Measurements from ENCODE around the gene IFFO2. TPM values are rescaled to one million over a fixed set of nuclear protein-coding genes. Genes with fewer than 3 reads are reported as not detected.
"Not testable (repeated sequence)": the region's sequence is repeated elsewhere in the genome, so short reads cannot be mapped to it uniquely, and the experiment has no call there.

IFFO2 gene
- total and polyA plus RNA-seq, 7 donors: 1.2 to 35.0 (median 8.6) TPM

DNA sequence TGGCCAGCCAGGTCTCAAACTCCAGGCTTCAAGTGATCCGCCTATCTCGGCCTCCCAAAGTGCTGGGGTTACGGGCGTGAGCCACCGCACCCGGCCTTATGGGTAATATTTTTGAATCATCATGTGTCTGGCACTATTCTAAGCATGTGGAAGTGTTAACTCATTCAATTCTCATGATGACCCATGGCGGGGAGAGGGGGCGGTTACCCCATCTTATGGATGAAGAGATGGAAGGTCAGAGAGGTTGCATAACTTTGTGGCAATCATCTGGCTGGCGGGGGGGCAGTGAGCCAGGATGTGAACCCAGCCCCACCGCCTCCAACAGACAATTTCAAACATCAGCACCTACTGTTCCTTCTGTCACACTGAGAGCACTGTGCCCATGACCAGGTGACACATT is 85.5 kb downstream of the IFFO2 start:
- DNase-seq: no peak
- TF ChIP-seq, protein P1, sequence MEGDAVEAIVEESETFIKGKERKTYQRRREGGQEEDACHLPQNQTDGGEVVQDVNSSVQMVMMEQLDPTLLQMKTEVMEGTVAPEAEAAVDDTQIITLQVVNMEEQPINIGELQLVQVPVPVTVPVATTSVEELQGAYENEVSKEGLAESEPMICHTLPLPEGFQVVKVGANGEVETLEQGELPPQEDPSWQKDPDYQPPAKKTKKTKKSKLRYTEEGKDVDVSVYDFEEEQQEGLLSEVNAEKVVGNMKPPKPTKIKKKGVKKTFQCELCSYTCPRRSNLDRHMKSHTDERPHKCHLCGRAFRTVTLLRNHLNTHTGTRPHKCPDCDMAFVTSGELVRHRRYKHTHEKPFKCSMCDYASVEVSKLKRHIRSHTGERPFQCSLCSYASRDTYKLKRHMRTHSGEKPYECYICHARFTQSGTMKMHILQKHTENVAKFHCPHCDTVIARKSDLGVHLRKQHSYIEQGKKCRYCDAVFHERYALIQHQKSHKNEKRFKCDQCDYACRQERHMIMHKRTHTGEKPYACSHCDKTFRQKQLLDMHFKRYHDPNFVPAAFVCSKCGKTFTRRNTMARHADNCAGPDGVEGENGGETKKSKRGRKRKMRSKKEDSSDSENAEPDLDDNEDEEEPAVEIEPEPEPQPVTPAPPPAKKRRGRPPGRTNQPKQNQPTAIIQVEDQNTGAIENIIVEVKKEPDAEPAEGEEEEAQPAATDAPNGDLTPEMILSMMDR (IDR thresholded peaks at IDR 0.05): no peak
- TF ChIP-seq EP300 (IDR thresholded peaks at IDR 0.05): no peak
- TF ChIP-seq POLR2A (IDR thresholded peaks at IDR 0.05): no peak
- no peak for TF ChIP-seq POLR2AphosphoS5 (IDR thresholded peaks at IDR 0.05)
- Histone ChIP-seq H3K27me3 (no peaks in the 10 kb centered on the region), H3K36me3 (no peaks in the 10 kb centered on the region), H3K4me1 (peaks cover 0 to 15% (median 0%) of the 10 kb centered on the region in 4 donors), H3K27ac (no peak overlapping the region), H3K4me3 (no peak overlapping the region), H3K9me3 (no peaks in the 10 kb centered on the region)
- intact Hi-C loops (cut with DNase I): no loop called here
- 88 to 91% methylated on average over 10 of the region's 10 CpGs for WGBS, 2 donors

DNA sequence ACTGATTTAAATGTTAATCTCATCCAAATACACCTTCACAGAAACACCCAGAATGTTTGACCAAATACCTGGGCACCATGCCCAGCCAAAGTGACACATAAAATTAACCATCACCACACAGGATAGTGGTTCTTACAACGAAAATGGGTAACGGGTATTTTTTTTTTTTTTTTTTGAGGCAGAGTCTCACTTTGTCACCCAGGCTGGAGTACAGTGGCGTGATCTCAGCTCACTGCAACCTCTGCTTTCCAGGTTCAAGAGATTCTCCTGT is 85.9 kb downstream of the IFFO2 start:
- H3K9me3 ChIP-seq; H3K27ac ChIP-seq; H3K36me3 ChIP-seq; intact Hi-C loops (cut with DNase I); DNase-seq; H3K4me3 ChIP-seq; H3K27me3 ChIP-seq: not testable (repeated sequence)
- peaks cover 0 to 15% (median 0%) of the 10 kb centered on the region in 4 donors for H3K4me1 ChIP-seq
- WGBS, 2 donors: 38 to 65% methylated on average over 3 of the region's 3 CpGs

DNA sequence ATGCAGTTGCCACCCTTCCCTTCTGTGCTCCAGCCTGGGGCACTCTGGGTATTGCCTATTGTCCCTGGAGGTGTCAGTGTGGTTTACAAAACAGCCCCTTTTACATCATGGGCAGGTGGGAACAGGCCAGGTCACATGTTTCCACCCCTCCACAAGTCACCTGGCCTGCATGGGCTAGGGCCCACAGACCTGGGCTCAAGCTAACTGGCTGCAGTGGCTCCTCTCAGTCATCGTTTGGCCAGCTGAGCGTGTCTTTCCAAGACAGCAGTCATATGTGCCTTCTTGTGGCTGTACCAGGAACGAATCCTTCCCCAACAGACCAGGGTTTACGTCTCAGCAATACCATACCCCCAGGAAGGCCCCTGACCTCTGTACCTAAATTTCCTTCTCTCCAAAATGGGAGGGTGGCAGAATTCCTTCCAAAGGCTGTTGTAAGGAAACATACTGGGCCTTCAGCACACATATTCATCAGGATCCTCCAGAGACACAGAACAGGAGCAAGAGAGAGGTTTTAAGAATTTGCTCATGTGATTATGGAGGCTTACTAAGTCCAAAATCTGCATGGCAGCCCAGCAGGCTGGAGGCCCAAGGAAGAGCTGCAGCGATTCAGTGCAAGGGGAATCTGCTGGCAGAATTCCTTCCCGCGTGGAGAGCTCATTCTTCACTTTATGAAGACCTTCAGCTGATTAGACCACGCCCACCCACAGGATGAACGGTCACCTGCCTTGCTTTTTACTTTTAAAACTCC is 86.5 kb downstream of the IFFO2 start:
- H3K4me3 ChIP-seq: no peak overlapping the region
- no peak for DNase-seq
- no peaks in the 10 kb centered on the region for H3K36me3 ChIP-seq
- peaks cover 0 to 9% (median 0%) of the 10 kb centered on the region in 3 donors for H3K27me3 ChIP-seq
- peaks cover 0 to 10% (median 0%) of the 10 kb centered on the region in 4 donors for H3K4me1 ChIP-seq
- H3K9me3 ChIP-seq: no peaks in the 10 kb centered on the region
- H3K27ac ChIP-seq: no peak overlapping the region
- intact Hi-C loops (cut with DNase I): no loop called here
- TF ChIP-seq, protein P1 (IDR thresholded peaks at IDR 0.05): no peak
- TF ChIP-seq EP300 (IDR thresholded peaks at IDR 0.05) (no peak), POLR2A (IDR thresholded peaks at IDR 0.05) (no peak), POLR2AphosphoS5 (IDR thresholded peaks at IDR 0.05) (no peak)
- 43 to 69% methylated on average over 9 of the region's 9 CpGs for WGBS, 2 donors

DNA sequence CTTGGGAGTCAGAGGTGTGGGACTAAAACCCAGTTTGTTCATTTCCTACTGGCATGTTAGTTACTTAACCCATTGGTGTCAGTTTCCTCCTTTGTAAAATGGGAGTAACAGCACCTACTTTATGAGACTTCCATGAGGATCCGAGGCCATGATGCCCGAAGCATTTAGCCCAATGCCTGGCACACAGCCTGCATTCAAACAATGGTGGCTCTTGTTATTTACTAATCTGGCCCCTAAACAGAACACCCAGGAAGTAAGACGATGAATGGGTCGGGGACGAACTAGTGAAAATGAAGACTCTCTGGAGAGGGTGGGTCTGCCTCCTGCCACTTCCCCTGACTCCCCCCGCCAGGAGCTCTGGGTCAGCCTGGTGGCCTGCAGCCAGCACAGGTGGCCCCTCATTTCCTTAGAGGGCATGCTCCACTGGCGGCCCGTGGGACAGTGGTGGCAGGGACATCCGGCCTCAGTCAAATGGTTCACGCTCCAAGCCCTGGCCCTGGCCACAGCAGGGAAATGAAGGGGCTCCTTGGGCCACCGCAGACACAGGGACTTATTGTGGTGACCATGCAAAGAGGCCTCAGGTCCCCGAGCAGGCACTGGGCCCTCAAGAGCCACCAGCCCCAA is 87.6 kb downstream of the IFFO2 start:
- no peak for TF ChIP-seq POLR2A (IDR thresholded peaks at IDR 0.05)
- TF ChIP-seq, protein P1 (IDR thresholded peaks at IDR 0.05): no peak
- TF ChIP-seq EP300 (IDR thresholded peaks at IDR 0.05): no peak
- TF ChIP-seq POLR2AphosphoS5 (IDR thresholded peaks at IDR 0.05): no peak
- 78 to 80% methylated on average over 12 of the region's 12 CpGs for WGBS, 2 donors

DNA sequence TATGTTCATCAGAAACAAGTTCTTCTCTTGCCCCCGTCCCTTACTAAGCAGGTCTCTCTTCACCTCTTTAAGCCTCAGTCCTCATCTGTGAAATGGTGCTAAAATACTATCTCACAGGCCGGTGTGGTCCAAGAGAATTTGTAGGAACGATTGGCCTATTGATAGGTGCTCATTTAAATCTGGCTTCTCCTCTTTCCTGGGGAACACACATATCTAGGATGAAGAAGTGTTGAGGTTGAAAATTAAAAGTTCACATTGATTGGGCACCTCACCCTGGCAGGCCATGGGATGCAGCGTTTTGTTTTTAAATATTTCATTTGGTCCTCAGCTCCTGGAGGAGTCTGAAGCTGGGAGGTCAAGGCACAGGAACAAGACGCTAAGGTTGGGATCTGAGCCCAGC is 88.1 kb downstream of the IFFO2 start:
- TF ChIP-seq, protein P1 (IDR thresholded peaks at IDR 0.05): no peak
- TF ChIP-seq POLR2AphosphoS5 (IDR thresholded peaks at IDR 0.05): no peak
- no peak for TF ChIP-seq EP300 (IDR thresholded peaks at IDR 0.05)
- no peak for TF ChIP-seq POLR2A (IDR thresholded peaks at IDR 0.05)
- intact Hi-C loops (cut with DNase I): no loop called here
- DNase-seq: no peak
- H3K4me1 ChIP-seq: peaks cover 0 to 8% (median 0%) of the 10 kb centered on the region in 4 donors
- no peaks in the 10 kb centered on the region for H3K36me3 ChIP-seq
- H3K27ac ChIP-seq: no peak overlapping the region
- WGBS, 2 donors: 85 to 86% methylated on average over 5 of the region's 5 CpGs
- H3K27me3 ChIP-seq: peaks cover 0 to 10% (median 0%) of the 10 kb centered on the region in 3 donors
- H3K4me3 ChIP-seq: no peak overlapping the region
- H3K9me3 ChIP-seq: no peaks in the 10 kb centered on the region

More for the DNA sequence above, 87.6 kb downstream of the IFFO2 start:
- no peaks in the 10 kb centered on the region for H3K9me3 ChIP-seq
- DNase-seq: no peak
- H3K36me3 ChIP-seq: no peaks in the 10 kb centered on the region
- H3K27me3 ChIP-seq: peaks cover 0 to 10% (median 0%) of the 10 kb centered on the region in 3 donors
- H3K4me1 ChIP-seq: peaks cover 0 to 8% (median 0%) of the 10 kb centered on the region in 4 donors
- intact Hi-C loops (cut with DNase I): no loop called here
- no peak overlapping the region for H3K27ac ChIP-seq
- H3K4me3 ChIP-seq: no peak overlapping the region
